H9 (cell line): ENCODE results near the gene C3orf62. TPM values are rescaled to one million over a fixed set of nuclear protein-coding genes. Genes with fewer than 3 reads are reported as not detected.

Experiments
- DNase-seq: peaks from one replicate; pipeline ENCODE4 v3.0.0-alpha.2; 2017
- H2AFZ ChIP-seq: one replicate; pipeline ENCODE4 v1.6.1; 2013; ENCODE audit warnings: mild to moderate bottlenecking, low read length, control low read depth, moderate library complexity
- H2AK5ac ChIP-seq: 2 replicates; pipeline ENCODE4 v1.6.1; 2013; ENCODE audit warnings: low read length, control low read depth, mixed read lengths; ENCODE audit not compliant: insufficient read length
- H2BK120ac ChIP-seq: one replicate; pipeline ENCODE4 v1.6.1; 2013; ENCODE audit warnings: low read depth, mild to moderate bottlenecking, low read length, control low read depth, inconsistent platforms; ENCODE audit not compliant: poor library complexity, severe bottlenecking
- H2BK12ac ChIP-seq: 2 replicates; pipeline ENCODE4 v1.6.1; 2013; ENCODE audit warnings: low read length, control low read depth, mixed read lengths, low read depth; ENCODE audit not compliant: insufficient read length
- H2BK15ac ChIP-seq: 2 replicates; pipeline ENCODE4 v1.6.1; 2013; ENCODE audit warnings: low read depth, low read length, control low read depth
- H2BK20ac ChIP-seq: one replicate; pipeline ENCODE4 v1.6.1; 2013; ENCODE audit warnings: low read depth, mild to moderate bottlenecking, low read length, control low read depth, inconsistent platforms; ENCODE audit not compliant: poor library complexity, severe bottlenecking
- H2BK5ac ChIP-seq: 2 replicates; pipeline ENCODE4 v1.6.1; 2013; ENCODE audit warnings: low read length, control low read depth, mixed read lengths; ENCODE audit not compliant: insufficient read length
- H3K14ac ChIP-seq: 2 replicates; pipeline ENCODE4 v1.6.1; 2013; ENCODE audit warnings: low read length, control low read depth; ENCODE audit not compliant: insufficient read depth
- H3K18ac ChIP-seq: 2 replicates; pipeline ENCODE4 v1.6.1; 2013; ENCODE audit warnings: low read depth, mild to moderate bottlenecking, mixed read lengths, low read length, control low read depth; ENCODE audit not compliant: insufficient read length
- H3K23ac ChIP-seq: 2 replicates; pipeline ENCODE4 v1.6.1; 2013; ENCODE audit warnings: low read length, control low read depth, mixed read lengths, low read depth; ENCODE audit not compliant: insufficient read length
- H3K23me2 ChIP-seq: 2 replicates; pipeline ENCODE4 v1.6.1; 2013; ENCODE audit warnings: low read depth, mild to moderate bottlenecking, mixed read lengths, low read length, control low read depth; ENCODE audit not compliant: insufficient read length, poor library complexity, severe bottlenecking
- H3K27ac ChIP-seq: 2 replicates; pipeline ENCODE4 v1.5.1; 2013; ENCODE audit warnings: low read length, control low read depth, mixed read lengths, low read depth; ENCODE audit not compliant: insufficient read length
- H3K27me3 ChIP-seq: 2 replicates; pipeline ENCODE4 v1.6.1; 2013; ENCODE audit warnings: low read length, control low read depth, inconsistent platforms; ENCODE audit not compliant: insufficient read depth
- H3K4ac ChIP-seq: 2 replicates; pipeline ENCODE4 v1.6.1; 2013; ENCODE audit warnings: low read depth, mild to moderate bottlenecking, control low read depth, inconsistent platforms, low read length, moderate library complexity
- H3K4me1 ChIP-seq: 2 replicates; pipeline ENCODE4 v1.6.1; 2013; ENCODE audit warnings: low read length, control low read depth, inconsistent platforms; ENCODE audit not compliant: insufficient read depth
- H3K4me2 ChIP-seq: 2 replicates; pipeline ENCODE4 v1.6.1; 2013; ENCODE audit warnings: low read length, control low read depth, mixed read lengths; ENCODE audit not compliant: insufficient read length, insufficient read depth
- H3K56ac ChIP-seq: 2 replicates; pipeline ENCODE4 v1.6.1; 2013; ENCODE audit warnings: low read depth, mild to moderate bottlenecking, mixed read lengths, low read length, control low read depth; ENCODE audit not compliant: insufficient read length
- H3K79me1 ChIP-seq: 2 replicates; pipeline ENCODE4 v1.6.1; 2013; ENCODE audit warnings: low read depth, mild to moderate bottlenecking, moderate library complexity, low read length, control low read depth, inconsistent platforms; ENCODE audit not compliant: insufficient read depth, poor library complexity, severe bottlenecking
- H3K79me2 ChIP-seq: 2 replicates; pipeline ENCODE4 v1.6.1; 2013; ENCODE audit warnings: low read length, control low read depth, inconsistent platforms; ENCODE audit not compliant: insufficient read depth
- H3K9ac ChIP-seq: 2 replicates; pipeline ENCODE4 v1.6.1; 2013; ENCODE audit warnings: low read length, control low read depth, mixed read lengths; ENCODE audit not compliant: insufficient read length; ENCODE audit errors: extremely low read depth
- H3K9me3 ChIP-seq: one replicate; pipeline ENCODE4 v1.6.1; 2013; ENCODE audit warnings: low read depth, low read length, inconsistent platforms; ENCODE audit not compliant: control insufficient read depth
- H3T11ph ChIP-seq: one replicate; pipeline ENCODE4 v1.6.1; 2013; ENCODE audit warnings: mild to moderate bottlenecking, low read length, control low read depth, inconsistent platforms
- H4K20me1 ChIP-seq: one replicate; pipeline ENCODE4 v1.6.1; 2013; ENCODE audit not compliant: control insufficient read depth, insufficient read length, insufficient read depth
- H4K5ac ChIP-seq: 2 replicates; pipeline ENCODE4 v1.6.1; 2013; ENCODE audit warnings: low read depth, mild to moderate bottlenecking, mixed read lengths, low read length, control low read depth; ENCODE audit not compliant: insufficient read length
- H4K8ac ChIP-seq: replicated peaks from 2 replicates; pipeline ENCODE4 v1.6.1; 2013; ENCODE audit warnings: low read length, control low read depth, mixed read lengths, low read depth; ENCODE audit not compliant: insufficient read length
- H4K91ac ChIP-seq: 2 replicates; pipeline ENCODE4 v1.6.1; 2013; ENCODE audit warnings: low read depth, mild to moderate bottlenecking, moderate library complexity, mixed read lengths, low read length, control low read depth; ENCODE audit not compliant: insufficient read length
- H3K27ac Mint-ChIP-seq, 3 experiments: 2 replicates in 2 of 3; 3 replicates in 1 of 3; pipeline ENCODE4 v1.8.0; 2020 to 2021; ENCODE audit warnings: mixed read lengths in 3 of 3, mild to moderate bottlenecking in 1 of 3, moderate library complexity in 1 of 3
- H3K27me3 Mint-ChIP-seq: 2 replicates; pipeline ENCODE4 v1.8.0; 2021; ENCODE audit warnings: low read depth, mild to moderate bottlenecking, moderate library complexity, mixed read lengths
- H3K36me3 Mint-ChIP-seq, 3 experiments: 2 replicates in 2 of 3; 3 replicates in 1 of 3; pipeline ENCODE4 v1.8.0; 2020 to 2021; ENCODE audit warnings: low read depth in 3 of 3, mixed read lengths in 3 of 3; ENCODE audit not compliant: insufficient read depth in 1 of 3
- H3K4me1 Mint-ChIP-seq, 2 experiments: 2 replicates each; pipeline ENCODE4 v1.8.0; 2020; ENCODE audit warnings: mixed read lengths in 2 of 2
- H3K4me3 Mint-ChIP-seq, 2 experiments: 2 replicates in 1 of 2; 3 replicates in 1 of 2; pipeline ENCODE4 v1.8.0; 2020 to 2021; ENCODE audit warnings: mild to moderate bottlenecking in 2 of 2, mixed read lengths in 2 of 2, moderate library complexity in 1 of 2
- H3K9me3 Mint-ChIP-seq, 2 experiments: 2 replicates in 1 of 2; 3 replicates in 1 of 2; pipeline ENCODE4 v1.8.0; 2020; ENCODE audit warnings: mild to moderate bottlenecking in 2 of 2, mixed read lengths in 2 of 2, moderate library complexity in 1 of 2
- CTCF ChIP-seq: fragments of 200-600 bp; sonication (generic); conservative IDR thresholded peaks from 3 replicates; pipeline ENCODE4 v1.8.0; 2021; ENCODE audit warnings: antibody characterized with exemption, mild to moderate bottlenecking
- WGBS: extraction: QIAGEN DNeasy Blood & Tissue Kit; methylation state at CpG from one replicate; pipeline ENCODE4 v1.1.7; 2013; ENCODE audit warnings: missing lambda C conversion rate, low lambda C conversion rate, mixed read lengths; ENCODE audit not compliant: insufficient read length; ENCODE audit errors: extremely low coverage; 5-methylcytosine and 5-hydroxymethylcytosine counted together
- total RNA-seq: library from RNA; stranded (reverse); gene quantifications from 2 replicates; pipeline ENCODE4 v1.2.1, GENCODE V29; 2021

C3orf62 gene
- total RNA-seq, 1 experiment from 2014 or later = 4.5 TPM

- no peak for TF ChIP-seq CTCF
- Histone ChIP-seq H3K9ac (no peak overlapping the region), H2BK15ac (no peak overlapping the region), H3K23me2 (no peaks in the 10 kb centered on the region), H3K9me3 (peaks cover 9% of the 10 kb centered on the region), H2AK5ac (no peak overlapping the region), H4K91ac (no peak overlapping the region), H2AFZ (no peak overlapping the region), H3K4ac (no peak overlapping the region), H3K4me2 (no peak overlapping the region), H3K4me1 (no peaks in the 10 kb centered on the region), H2BK12ac (no peak overlapping the region), H2BK5ac (no peak overlapping the region), H3K14ac (no peak overlapping the region), H3K79me2 (no peaks in the 10 kb centered on the region), H3K23ac (no peak overlapping the region), H3K18ac (no peak overlapping the region), H3T11ph (no peak overlapping the region), H3K79me1 (no peaks in the 10 kb centered on the region), H2BK120ac (no peak overlapping the region), H3K27me3 (no peaks in the 10 kb centered on the region), H4K8ac (no peak overlapping the region), H3K56ac (no peak overlapping the region), H3K27ac (no peak overlapping the region), H2BK20ac (no peak overlapping the region), H4K5ac (no peak overlapping the region), H4K20me1 (no peaks in the 10 kb centered on the region)
- peaks cover 6 to 12% (median 9%) of the 10 kb centered on the region in 3 experiments; a peak in 6 of 7 replicates for H3K36me3 Mint-ChIP-seq
- H3K4me3 Mint-ChIP-seq = no peak overlapping the region
- H3K9me3 Mint-ChIP-seq = peaks cover 36 to 43% of the 10 kb centered on the region in 2 experiments
- H3K27ac Mint-ChIP-seq = no peak overlapping the region
- WGBS = no CpG with 5 or more reads among the region's 9 CpGs
- H3K4me1 Mint-ChIP-seq = no peaks in the 10 kb centered on the region
- no peak for DNase-seq
- peaks cover 7% of the 10 kb centered on the region; the same call in 1 of the 2 replicates for H3K27me3 Mint-ChIP-seq
These were observed 38.5 kb downstream of the C3orf62 start for GRCh38 chr3:49238274-49239127.
